Cardiac fibroblast (primary cell): ENCODE results near the gene ABCC4.
A peak's percentile ranks its signal among the peaks of the same experiment; 100 is the strongest.
"Not testable (repeated sequence)": the region's sequence is repeated elsewhere in the genome, so short reads cannot be mapped to it uniquely, and the experiment has no call there.

Source experiments
- DNase-seq, 2 donors: peaks; one replicate each; pipeline versions ENCODE4 v3.0.0 to v3.0.0-alpha.2; 2010; ENCODE audit warnings: low read depth in 2 of 2
- H3K4me3 ChIP-seq, 2 donors: replicated peaks in 1 of 2; 1 replicate in 1 of 2; 2 replicates in 1 of 2; pipeline ENCODE4 v1.5.1; 2011; ENCODE audit warnings: low read depth in 2 of 2, low read length in 2 of 2, mild to moderate bottlenecking in 2 of 2, moderate library complexity in 1 of 2
- TF ChIP-seq, protein P1 (sequence below): IDR thresholded peaks from one replicate; pipeline ENCODE4 v1.5.1; 2011; ENCODE audit warnings: low read depth, mild to moderate bottlenecking, low read length, inconsistent platforms

Gene ABCC4

DNA sequence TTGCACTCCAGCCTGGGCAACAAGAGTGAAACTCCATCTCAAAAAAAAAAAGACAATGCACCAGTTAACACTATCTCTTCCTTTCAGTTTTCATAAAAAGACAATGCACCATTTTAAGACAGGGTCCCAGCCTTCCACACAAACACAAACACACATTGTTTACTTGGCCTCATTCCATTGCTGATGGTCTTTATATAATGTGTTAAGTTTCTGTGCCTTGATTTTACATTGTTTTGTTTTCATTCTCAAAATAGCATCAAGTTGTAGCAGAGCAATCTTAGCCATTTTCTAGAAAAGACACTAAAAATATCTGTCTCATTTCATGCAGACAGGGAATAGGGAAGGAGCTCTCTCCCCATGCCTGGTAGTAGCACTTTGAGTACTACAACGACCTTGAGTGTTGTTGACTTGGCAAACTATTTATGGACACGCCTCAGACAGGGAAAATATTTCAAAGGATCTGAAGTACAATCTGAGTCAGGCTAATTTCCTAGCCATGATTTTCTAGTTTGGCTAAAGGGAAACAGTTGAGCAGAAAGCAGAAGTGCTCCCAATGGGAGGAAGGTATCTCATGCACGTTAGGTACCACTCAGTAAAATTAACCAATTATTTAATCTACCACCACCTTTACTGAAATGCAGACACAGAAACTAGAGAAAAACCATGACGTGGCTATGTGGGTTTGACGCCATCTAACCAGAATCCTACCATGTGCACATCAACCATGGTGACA, 120.6 kb downstream of the ABCC4 start:
- TF ChIP-seq, protein P1, sequence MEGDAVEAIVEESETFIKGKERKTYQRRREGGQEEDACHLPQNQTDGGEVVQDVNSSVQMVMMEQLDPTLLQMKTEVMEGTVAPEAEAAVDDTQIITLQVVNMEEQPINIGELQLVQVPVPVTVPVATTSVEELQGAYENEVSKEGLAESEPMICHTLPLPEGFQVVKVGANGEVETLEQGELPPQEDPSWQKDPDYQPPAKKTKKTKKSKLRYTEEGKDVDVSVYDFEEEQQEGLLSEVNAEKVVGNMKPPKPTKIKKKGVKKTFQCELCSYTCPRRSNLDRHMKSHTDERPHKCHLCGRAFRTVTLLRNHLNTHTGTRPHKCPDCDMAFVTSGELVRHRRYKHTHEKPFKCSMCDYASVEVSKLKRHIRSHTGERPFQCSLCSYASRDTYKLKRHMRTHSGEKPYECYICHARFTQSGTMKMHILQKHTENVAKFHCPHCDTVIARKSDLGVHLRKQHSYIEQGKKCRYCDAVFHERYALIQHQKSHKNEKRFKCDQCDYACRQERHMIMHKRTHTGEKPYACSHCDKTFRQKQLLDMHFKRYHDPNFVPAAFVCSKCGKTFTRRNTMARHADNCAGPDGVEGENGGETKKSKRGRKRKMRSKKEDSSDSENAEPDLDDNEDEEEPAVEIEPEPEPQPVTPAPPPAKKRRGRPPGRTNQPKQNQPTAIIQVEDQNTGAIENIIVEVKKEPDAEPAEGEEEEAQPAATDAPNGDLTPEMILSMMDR: no peak
- DNase-seq: peak in 1 of 2 donors; percentile 7
- H3K4me3 ChIP-seq: no peak overlapping the region

DNA sequence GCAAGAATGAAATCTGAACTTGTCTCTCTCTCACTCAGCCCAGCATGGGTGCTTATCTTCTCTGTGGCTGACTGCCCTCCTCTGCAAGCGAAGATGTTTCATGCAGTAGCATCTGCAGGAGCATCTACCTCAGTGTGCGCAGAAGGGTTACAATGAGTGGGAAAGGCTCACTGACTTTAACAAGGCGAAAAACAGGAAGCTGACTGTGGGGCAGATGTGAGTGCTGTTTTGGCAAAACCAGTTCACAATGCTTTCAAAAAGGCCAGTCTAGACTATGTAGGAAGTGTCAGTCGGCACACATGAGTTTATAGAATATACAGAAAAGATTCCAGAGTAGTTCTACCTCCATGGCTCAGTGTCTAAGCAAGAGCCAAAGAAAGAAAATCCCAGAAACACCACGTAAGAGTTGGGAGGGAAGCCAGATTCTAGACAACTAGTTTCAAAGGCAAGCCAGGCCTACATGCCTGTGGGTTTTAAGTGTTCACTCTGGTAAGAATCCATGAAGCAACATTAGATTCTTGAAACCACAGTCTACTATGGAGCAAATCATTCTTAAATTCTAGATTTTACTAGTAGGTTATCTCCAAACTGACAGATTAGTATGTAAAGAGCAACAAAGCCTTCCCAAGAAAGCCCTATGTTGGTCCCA, 124.5 kb downstream of the ABCC4 start:
- H3K4me3 ChIP-seq: no peak overlapping the region
- TF ChIP-seq, protein P1: no peak
- DNase-seq: peak in 1 of 2 donors; percentile 76

DNA sequence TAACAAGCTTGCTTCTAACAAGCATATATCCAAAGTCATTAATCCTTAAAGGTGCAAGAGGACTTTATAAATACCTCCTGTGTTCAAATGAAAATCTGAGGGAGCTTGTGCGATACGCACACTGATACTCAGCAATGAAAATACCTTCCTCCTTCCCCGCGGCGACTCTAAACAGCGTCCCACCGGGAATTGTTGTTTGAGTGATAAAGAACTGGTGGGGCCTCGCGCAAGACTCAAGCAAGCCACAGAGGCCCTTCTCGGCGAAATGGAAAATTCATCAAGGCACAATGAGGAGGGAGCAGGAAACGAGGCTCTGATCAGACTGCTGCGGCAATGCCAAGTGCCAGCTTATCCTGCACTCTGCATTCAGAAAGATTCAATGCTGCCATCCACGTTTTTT, 126.7 kb downstream of the ABCC4 start:
- DNase-seq: no peak
- no peak overlapping the region for H3K4me3 ChIP-seq
- TF ChIP-seq, protein P1: no peak

DNA sequence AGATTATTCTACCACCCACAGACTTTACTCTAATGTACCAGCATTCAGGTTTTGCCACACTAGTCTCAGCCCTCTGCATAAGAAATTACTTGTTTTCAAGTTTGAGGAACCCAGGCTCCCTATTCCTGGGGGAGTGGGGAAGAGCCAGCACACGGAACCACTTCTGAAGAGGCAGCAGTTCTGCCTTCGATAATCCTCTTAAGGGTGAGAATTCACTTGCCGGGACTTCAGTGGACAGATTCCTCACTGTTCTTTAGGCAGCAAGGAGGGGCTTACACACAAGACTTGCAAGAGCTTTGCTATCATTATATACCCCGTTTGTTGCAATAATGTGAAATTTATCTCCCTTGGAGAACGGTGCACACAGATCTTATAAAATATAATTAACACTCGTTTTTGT, 133.1 kb downstream of the ABCC4 start:
- DNase-seq: no peak
- H3K4me3 ChIP-seq: no peak overlapping the region
- TF ChIP-seq, protein P1: no peak

DNA sequence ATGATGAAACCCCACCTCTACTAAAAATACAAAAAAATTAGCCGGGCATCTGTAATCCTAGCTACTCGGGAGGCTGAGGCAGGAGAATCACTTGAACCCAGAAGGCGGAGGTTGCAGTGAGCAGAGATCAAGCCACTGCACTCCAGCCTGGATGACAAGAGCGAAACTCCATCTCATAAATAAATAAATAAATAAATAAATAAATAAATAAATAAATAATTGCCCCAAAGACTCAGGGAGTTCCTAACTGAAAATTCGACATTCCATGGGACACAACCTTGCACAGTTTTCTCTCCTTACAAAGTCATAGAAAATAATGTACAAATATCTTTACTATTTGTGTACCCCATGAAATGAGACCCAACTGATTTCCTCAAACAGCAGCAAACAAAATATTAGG, 134.2 kb downstream of the ABCC4 start:
- H3K4me3 ChIP-seq, DNase-seq: not testable (repeated sequence)

DNA sequence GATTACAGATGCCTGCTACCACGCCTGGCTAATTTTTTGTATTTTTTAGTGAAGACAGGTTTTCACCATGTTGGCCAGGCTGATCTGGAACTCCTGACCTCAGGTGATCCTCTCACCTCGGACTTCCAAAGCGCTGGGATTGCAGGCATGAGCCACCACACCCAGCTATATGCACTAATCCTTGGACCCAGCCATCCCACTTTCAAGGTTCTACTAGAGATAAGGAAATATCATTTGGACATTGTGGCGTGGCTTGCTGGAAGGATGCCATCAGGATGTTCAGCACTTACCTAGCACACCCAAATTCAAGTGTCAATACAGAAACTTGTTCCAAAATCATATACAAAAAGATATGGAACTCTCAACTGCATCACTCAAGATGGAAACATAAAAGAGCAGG, 136.4 kb downstream of the ABCC4 start:
- DNase-seq: no peak
- TF ChIP-seq, protein P1: no peak
- H3K4me3 ChIP-seq: no peak overlapping the region

DNA sequence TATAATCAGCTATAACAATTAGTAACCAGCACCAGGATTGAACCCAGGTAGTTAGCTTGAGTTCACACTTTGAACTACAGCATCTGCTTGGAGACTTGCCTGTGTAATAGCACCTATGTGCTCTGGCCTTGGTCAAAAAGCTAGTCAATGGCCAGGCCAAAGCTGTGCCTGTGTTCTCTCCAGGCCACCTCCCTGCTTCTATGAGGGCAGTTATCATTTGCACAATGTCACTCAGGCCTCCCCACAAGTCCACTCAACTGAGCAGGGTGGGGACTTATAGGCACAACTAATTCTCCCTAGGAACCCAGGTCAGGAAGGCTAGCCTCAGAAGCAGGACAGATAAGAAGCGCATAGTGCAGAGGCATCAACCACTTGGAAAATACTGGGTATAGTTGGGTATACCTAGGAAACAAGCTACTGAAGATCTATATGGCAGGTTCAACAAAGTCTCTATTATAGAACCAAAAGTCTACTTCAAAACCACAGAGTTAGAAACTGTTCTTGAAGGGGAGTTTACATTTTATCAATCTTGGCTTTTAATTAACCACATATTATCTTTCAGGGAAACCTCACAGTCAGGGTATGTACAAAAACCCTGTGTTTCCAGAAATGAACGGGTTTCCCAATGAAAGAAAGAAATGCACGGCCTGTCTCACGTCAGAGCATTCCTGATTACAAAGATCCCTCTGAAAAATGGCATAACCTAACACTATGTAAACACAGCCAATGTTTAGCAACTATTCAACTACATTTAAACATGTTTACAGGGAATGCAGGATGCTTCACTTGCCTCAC, 140.9 kb downstream of the ABCC4 start:
- TF ChIP-seq, protein P1: no peak
- no peak overlapping the region for H3K4me3 ChIP-seq
- DNase-seq: peak; percentile 38 to 80
